HL-60 (cell line): ENCODE measurements around the gene BPIFB3.

Source experiments
- DNase-seq, 2 experiments: peaks; one replicate each; pipeline ENCODE4 v3.0.0-alpha.2; 2010 to 2020; ENCODE audit warnings: low read depth in 1 of 2, low spot score in 1 of 2
- H3K27ac ChIP-seq: fragments of 250-450 bp; sonication (Bioruptor Pico); replicated peaks from 2 replicates; pipeline ENCODE4 v1.5.1; 2020; ENCODE audit warnings: mild to moderate bottlenecking, moderate library complexity
- H3K27me3 ChIP-seq: fragments of 250-450 bp; sonication (Bioruptor Pico); 2 replicates; pipeline ENCODE4 v1.5.1; 2021; ENCODE audit warnings: mild to moderate bottlenecking, moderate library complexity; ENCODE audit not compliant: insufficient read depth, poor library complexity, severe bottlenecking
- H3K4me3 ChIP-seq: replicated peaks from 2 replicates; pipeline ENCODE4 v1.5.1; 2011; ENCODE audit warnings: mild to moderate bottlenecking, control low read depth, low read length; ENCODE audit not compliant: insufficient read depth
- GABPA ChIP-seq: IDR thresholded peaks from 2 replicates; pipeline ENCODE4 v1.6.1; 2012; ENCODE audit warnings: low read depth
- POLR2AphosphoS5 ChIP-seq: IDR thresholded peaks from 2 replicates; pipeline ENCODE4 v1.6.1; 2012; ENCODE audit warnings: low read depth
- SPI1 ChIP-seq: IDR thresholded peaks from 2 replicates; pipeline ENCODE4 v1.6.1; 2012; ENCODE audit warnings: low read depth, mild to moderate bottlenecking, borderline replicate concordance
- TF ChIP-seq, protein P1 (sequence below): IDR thresholded peaks from one replicate; pipeline ENCODE4 v1.5.1; 2011; ENCODE audit warnings: low read length, control low read depth, inconsistent platforms; ENCODE audit not compliant: insufficient read depth
- TF ChIP-seq, protein P2 (sequence below): IDR thresholded peaks from 2 replicates; pipeline ENCODE4 v1.6.1; 2012; ENCODE audit warnings: low read depth; ENCODE audit not compliant: insufficient replicate concordance

The BPIFB3 gene

DNA sequence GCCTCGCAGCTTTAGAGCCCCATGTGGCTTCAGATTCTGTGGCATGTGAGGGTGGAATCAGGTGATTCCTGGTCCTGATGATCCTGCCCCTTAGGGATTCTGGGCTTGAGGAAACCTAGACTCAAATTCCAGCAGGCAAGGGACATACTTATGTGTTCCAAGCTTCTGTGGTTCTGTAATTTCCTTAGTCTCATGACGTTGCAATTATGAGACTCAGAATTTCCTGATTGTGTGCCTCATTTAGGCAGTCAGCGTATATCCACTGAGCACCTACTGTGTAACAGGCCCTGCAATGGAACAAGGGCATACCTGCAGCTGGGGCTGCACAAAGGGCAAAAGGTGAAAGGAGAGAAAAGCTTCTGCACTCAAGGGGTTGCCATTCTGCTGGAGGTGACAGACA is 14.1 kb downstream of the BPIFB3 start:
- no peaks in the 10 kb centered on the region for H3K27me3 ChIP-seq
- no peak overlapping the region for H3K4me3 ChIP-seq
- TF ChIP-seq, protein P1, sequence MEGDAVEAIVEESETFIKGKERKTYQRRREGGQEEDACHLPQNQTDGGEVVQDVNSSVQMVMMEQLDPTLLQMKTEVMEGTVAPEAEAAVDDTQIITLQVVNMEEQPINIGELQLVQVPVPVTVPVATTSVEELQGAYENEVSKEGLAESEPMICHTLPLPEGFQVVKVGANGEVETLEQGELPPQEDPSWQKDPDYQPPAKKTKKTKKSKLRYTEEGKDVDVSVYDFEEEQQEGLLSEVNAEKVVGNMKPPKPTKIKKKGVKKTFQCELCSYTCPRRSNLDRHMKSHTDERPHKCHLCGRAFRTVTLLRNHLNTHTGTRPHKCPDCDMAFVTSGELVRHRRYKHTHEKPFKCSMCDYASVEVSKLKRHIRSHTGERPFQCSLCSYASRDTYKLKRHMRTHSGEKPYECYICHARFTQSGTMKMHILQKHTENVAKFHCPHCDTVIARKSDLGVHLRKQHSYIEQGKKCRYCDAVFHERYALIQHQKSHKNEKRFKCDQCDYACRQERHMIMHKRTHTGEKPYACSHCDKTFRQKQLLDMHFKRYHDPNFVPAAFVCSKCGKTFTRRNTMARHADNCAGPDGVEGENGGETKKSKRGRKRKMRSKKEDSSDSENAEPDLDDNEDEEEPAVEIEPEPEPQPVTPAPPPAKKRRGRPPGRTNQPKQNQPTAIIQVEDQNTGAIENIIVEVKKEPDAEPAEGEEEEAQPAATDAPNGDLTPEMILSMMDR: no peak
- TF ChIP-seq, protein P2, sequence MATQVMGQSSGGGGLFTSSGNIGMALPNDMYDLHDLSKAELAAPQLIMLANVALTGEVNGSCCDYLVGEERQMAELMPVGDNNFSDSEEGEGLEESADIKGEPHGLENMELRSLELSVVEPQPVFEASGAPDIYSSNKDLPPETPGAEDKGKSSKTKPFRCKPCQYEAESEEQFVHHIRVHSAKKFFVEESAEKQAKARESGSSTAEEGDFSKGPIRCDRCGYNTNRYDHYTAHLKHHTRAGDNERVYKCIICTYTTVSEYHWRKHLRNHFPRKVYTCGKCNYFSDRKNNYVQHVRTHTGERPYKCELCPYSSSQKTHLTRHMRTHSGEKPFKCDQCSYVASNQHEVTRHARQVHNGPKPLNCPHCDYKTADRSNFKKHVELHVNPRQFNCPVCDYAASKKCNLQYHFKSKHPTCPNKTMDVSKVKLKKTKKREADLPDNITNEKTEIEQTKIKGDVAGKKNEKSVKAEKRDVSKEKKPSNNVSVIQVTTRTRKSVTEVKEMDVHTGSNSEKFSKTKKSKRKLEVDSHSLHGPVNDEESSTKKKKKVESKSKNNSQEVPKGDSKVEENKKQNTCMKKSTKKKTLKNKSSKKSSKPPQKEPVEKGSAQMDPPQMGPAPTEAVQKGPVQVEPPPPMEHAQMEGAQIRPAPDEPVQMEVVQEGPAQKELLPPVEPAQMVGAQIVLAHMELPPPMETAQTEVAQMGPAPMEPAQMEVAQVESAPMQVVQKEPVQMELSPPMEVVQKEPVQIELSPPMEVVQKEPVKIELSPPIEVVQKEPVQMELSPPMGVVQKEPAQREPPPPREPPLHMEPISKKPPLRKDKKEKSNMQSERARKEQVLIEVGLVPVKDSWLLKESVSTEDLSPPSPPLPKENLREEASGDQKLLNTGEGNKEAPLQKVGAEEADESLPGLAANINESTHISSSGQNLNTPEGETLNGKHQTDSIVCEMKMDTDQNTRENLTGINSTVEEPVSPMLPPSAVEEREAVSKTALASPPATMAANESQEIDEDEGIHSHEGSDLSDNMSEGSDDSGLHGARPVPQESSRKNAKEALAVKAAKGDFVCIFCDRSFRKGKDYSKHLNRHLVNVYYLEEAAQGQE: no peak
- no peak for TF ChIP-seq SPI1
- no peak for TF ChIP-seq GABPA
- no peak for TF ChIP-seq POLR2AphosphoS5
- H3K27ac ChIP-seq: no peak overlapping the region
- DNase-seq: no peak

GRCh38 chr20:33068251-33068939 is 14.7 kb downstream of the BPIFB3 start:
- no peak for DNase-seq
- H3K27ac ChIP-seq: no peak overlapping the region
- TF ChIP-seq POLR2AphosphoS5 (no peak), SPI1 (no peak), GABPA (no peak)
- TF ChIP-seq, protein P2: no peak
- TF ChIP-seq, protein P1: no peak
- H3K4me3 ChIP-seq: no peak overlapping the region
- no peaks in the 10 kb centered on the region for H3K27me3 ChIP-seq

DNA sequence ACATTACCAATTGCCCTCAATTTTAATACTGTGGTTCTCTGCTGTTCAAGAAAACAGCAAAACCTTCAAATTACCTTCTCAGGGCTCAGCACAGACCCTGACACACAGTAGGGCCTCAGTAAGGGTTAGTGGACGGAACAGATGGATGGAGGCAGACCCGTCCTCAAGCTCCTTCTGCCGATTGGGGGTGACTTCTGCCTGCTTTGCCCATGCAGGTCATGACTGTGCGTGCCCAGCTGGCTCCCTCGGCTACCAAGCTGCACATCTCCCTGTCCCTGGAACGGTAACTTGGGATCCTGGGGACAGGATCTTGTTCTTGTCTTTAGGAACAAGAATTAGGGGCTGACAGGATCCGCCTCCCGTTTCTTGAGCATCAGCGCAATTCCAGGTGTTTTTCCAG is 16.0 kb downstream of the BPIFB3 start:
- H3K27ac ChIP-seq: no peak overlapping the region
- DNase-seq: no peak
- no peak overlapping the region for H3K4me3 ChIP-seq
- TF ChIP-seq POLR2AphosphoS5: no peak
- TF ChIP-seq GABPA: no peak
- TF ChIP-seq, protein P2: no peak
- TF ChIP-seq SPI1: no peak
- TF ChIP-seq, protein P1: no peak
- no peaks in the 10 kb centered on the region for H3K27me3 ChIP-seq
